ENCODE measurements around the gene MCC. TPM values are rescaled to one million over a fixed set of nuclear protein-coding genes. Genes with fewer than 3 reads are reported as not detected.
"Not testable (repeated sequence)": the region's sequence is repeated elsewhere in the genome, so short reads cannot be mapped to it uniquely, and the experiment has no call there.

The MCC gene
- total and polyA plus RNA-seq, 2 experiments from 2014 or later: 3.4 to 8.8 TPM

- TF ChIP-seq EZH2phosphoT487 (IDR thresholded peaks at IDR 0.05; ENCODE audit: insufficient read depth, low read depth) (no peak), EZH2 (IDR thresholded peaks at IDR 0.05; ENCODE audit: insufficient read depth, poor library complexity, severe bottlenecking) (no peak)
- no peaks in the 10 kb centered on the region for H4K20me1 ChIP-seq (ENCODE audit: insufficient read depth)
- no peak overlapping the region for H3K9ac ChIP-seq
- WGBS, 2 experiments (ENCODE audit: low coverage in 1 of 2, low lambda C conversion rate in 2 of 2, missing lambda C conversion rate in 2 of 2): 55 to 69% methylated on average over 3 of the region's 3 CpGs
- H3K9me3 ChIP-seq (ENCODE audit: low read depth): no peaks in the 10 kb centered on the region
- H3K79me2 ChIP-seq (ENCODE audit: insufficient read depth): no peaks in the 10 kb centered on the region
- no peaks in the 10 kb centered on the region for H3K4me1 ChIP-seq (ENCODE audit: insufficient read depth)
- in situ Hi-C loops (cut with MboI): no loop called here
- no peak overlapping the region for H3K27ac ChIP-seq
- H3K36me3 ChIP-seq (ENCODE audit: low read depth): no peaks in the 10 kb centered on the region
- H3K9me2 ChIP-seq (ENCODE audit: insufficient read depth): no peaks in the 10 kb centered on the region
- no peaks in the 10 kb centered on the region for H3K27me3 ChIP-seq (replicated peaks; ENCODE audit: insufficient read depth)
- H3K4me3 ChIP-seq: no peak overlapping the region
- no peak for DNase-seq
- no peak overlapping the region for H2AFZ ChIP-seq
- H3K4me2 ChIP-seq (ENCODE audit: unreplicated experiment): no peak overlapping the region
- no peaks in the 10 kb centered on the region for H3F3A ChIP-seq (ENCODE audit: insufficient read depth)
These were observed 62.3 kb downstream of the MCC start for GRCh38 chr5:113425909-113426308.

- H4K20me1 ChIP-seq (ENCODE audit: insufficient read depth): no peaks in the 10 kb centered on the region
- no peaks in the 10 kb centered on the region for H3F3A ChIP-seq (ENCODE audit: insufficient read depth)
- no peak overlapping the region for H3K4me3 ChIP-seq
- no peak overlapping the region for H3K4me2 ChIP-seq (ENCODE audit: unreplicated experiment)
- no peaks in the 10 kb centered on the region for H3K36me3 ChIP-seq (ENCODE audit: low read depth)
- H3K27ac ChIP-seq: no peak overlapping the region
- H3K79me2 ChIP-seq (ENCODE audit: insufficient read depth): no peaks in the 10 kb centered on the region
- no peak overlapping the region for H2AFZ ChIP-seq
- no peak overlapping the region for H3K9ac ChIP-seq
- TF ChIP-seq EZH2 (IDR thresholded peaks at IDR 0.05; ENCODE audit: insufficient read depth, poor library complexity, severe bottlenecking) (no peak), EZH2phosphoT487 (IDR thresholded peaks at IDR 0.05; ENCODE audit: insufficient read depth, low read depth) (no peak)
- no peaks in the 10 kb centered on the region for H3K9me2 ChIP-seq (ENCODE audit: insufficient read depth)
- H3K27me3 ChIP-seq (replicated peaks; ENCODE audit: insufficient read depth): no peaks in the 10 kb centered on the region
- no peak for DNase-seq
- no peaks in the 10 kb centered on the region for H3K9me3 ChIP-seq (ENCODE audit: low read depth)
- WGBS, 2 experiments (ENCODE audit: low coverage in 1 of 2, low lambda C conversion rate in 2 of 2, missing lambda C conversion rate in 2 of 2): 41 to 47% methylated on average over 2 of the region's 2 CpGs
- in situ Hi-C loops (cut with MboI): no loop called here
- no peaks in the 10 kb centered on the region for H3K4me1 ChIP-seq (ENCODE audit: insufficient read depth)
These were observed 66.6 kb downstream of the MCC start for GRCh38 chr5:113421693-113422092.

GRCh38 chr5:113405530-113405929 lies 82.7 kb downstream of the MCC start:
- Histone ChIP-seq H3K4me3 (no peak overlapping the region), H3K4me2 (ENCODE audit: unreplicated experiment) (no peak overlapping the region), H3K4me1 (ENCODE audit: insufficient read depth) (no peaks in the 10 kb centered on the region), H4K20me1 (ENCODE audit: insufficient read depth) (no peaks in the 10 kb centered on the region), H3K9ac (no peak overlapping the region), H3K79me2 (ENCODE audit: insufficient read depth) (no peaks in the 10 kb centered on the region), H3K9me3 (ENCODE audit: low read depth) (no peaks in the 10 kb centered on the region), H2AFZ (no peak overlapping the region), H3F3A (ENCODE audit: insufficient read depth) (no peaks in the 10 kb centered on the region), H3K9me2 (ENCODE audit: insufficient read depth) (no peaks in the 10 kb centered on the region), H3K36me3 (ENCODE audit: low read depth) (no peaks in the 10 kb centered on the region), H3K27ac (no peak overlapping the region), H3K27me3 (replicated peaks; ENCODE audit: insufficient read depth) (no peaks in the 10 kb centered on the region)
- WGBS, 2 experiments (ENCODE audit: low coverage in 1 of 2, low lambda C conversion rate in 2 of 2, missing lambda C conversion rate in 2 of 2): 38 to 41% methylated on average over 6 of the region's 6 CpGs
- no peak for TF ChIP-seq EZH2 (IDR thresholded peaks at IDR 0.05; ENCODE audit: insufficient read depth, poor library complexity, severe bottlenecking)
- DNase-seq: no peak
- in situ Hi-C loops (cut with MboI): no loop called here

- no peak overlapping the region for H3K4me3 ChIP-seq
- H3F3A ChIP-seq (ENCODE audit: insufficient read depth): no peaks in the 10 kb centered on the region
- no peak overlapping the region for H3K9ac ChIP-seq
- 68 to 80% methylated on average over 2 of the region's 2 CpGs for WGBS, 2 experiments (ENCODE audit: low coverage in 1 of 2, low lambda C conversion rate in 2 of 2, missing lambda C conversion rate in 2 of 2)
- no peak overlapping the region for H3K27ac ChIP-seq
- in situ Hi-C loops (cut with MboI): no loop called here
- DNase-seq: no peak
- H3K9me3 ChIP-seq (ENCODE audit: low read depth): no peaks in the 10 kb centered on the region
- H3K36me3 ChIP-seq (ENCODE audit: low read depth): no peaks in the 10 kb centered on the region
- no peaks in the 10 kb centered on the region for H3K4me1 ChIP-seq (ENCODE audit: insufficient read depth)
- H3K9me2 ChIP-seq (ENCODE audit: insufficient read depth): no peaks in the 10 kb centered on the region
- H3K4me2 ChIP-seq (ENCODE audit: unreplicated experiment): no peak overlapping the region
- TF ChIP-seq EZH2phosphoT487 (IDR thresholded peaks at IDR 0.05; ENCODE audit: insufficient read depth, low read depth) (no peak), EZH2 (IDR thresholded peaks at IDR 0.05; ENCODE audit: insufficient read depth, poor library complexity, severe bottlenecking) (no peak)
- H3K79me2 ChIP-seq (ENCODE audit: insufficient read depth): no peaks in the 10 kb centered on the region
- no peak overlapping the region for H2AFZ ChIP-seq
- H3K27me3 ChIP-seq (replicated peaks; ENCODE audit: insufficient read depth): no peaks in the 10 kb centered on the region
- no peaks in the 10 kb centered on the region for H4K20me1 ChIP-seq (ENCODE audit: insufficient read depth)
These were observed 84.0 kb downstream of the MCC start for GRCh38 chr5:113404269-113404668.

GRCh38 chr5:113397986-113398385 lies 90.3 kb downstream of the MCC start:
- in situ Hi-C loops (cut with MboI); H3K9me2 ChIP-seq (ENCODE audit: insufficient read depth); H3K36me3 ChIP-seq (ENCODE audit: low read depth); H2AFZ ChIP-seq; H3K27me3 ChIP-seq (replicated peaks; ENCODE audit: insufficient read depth); H3K27ac ChIP-seq; H3K9me3 ChIP-seq (ENCODE audit: low read depth); H3K4me1 ChIP-seq (ENCODE audit: insufficient read depth); H3K79me2 ChIP-seq (ENCODE audit: insufficient read depth); H3K4me2 ChIP-seq (ENCODE audit: unreplicated experiment); DNase-seq; H3K4me3 ChIP-seq; H4K20me1 ChIP-seq (ENCODE audit: insufficient read depth); H3K9ac ChIP-seq; H3F3A ChIP-seq (ENCODE audit: insufficient read depth): not testable (repeated sequence)
- 54 to 72% methylated on average over 4 of the region's 4 CpGs for WGBS, 2 experiments (ENCODE audit: low coverage in 1 of 2, low lambda C conversion rate in 2 of 2, missing lambda C conversion rate in 2 of 2)
